Upper lobe of left lung (tissue), 6 donors: ENCODE results near the gene SEMA5A. TPM values are rescaled to one million over a fixed set of nuclear protein-coding genes. Genes with fewer than 3 reads are reported as not detected.

Experiments
- ATAC-seq, 2 donors: fragments of 200-7000 bp; cut with Tn5 transposase; one replicate each; pipeline ENCODE4 v1.9.1; 2022; ENCODE audit warnings: mild to moderate bottlenecking in 2 of 2, moderate library complexity in 2 of 2; ENCODE audit not compliant: low FRiP score in 2 of 2
- DNase-seq, 2 donors: peaks; one replicate each; pipeline ENCODE4 v3.0.0-alpha.2; 2019 to 2020
- H3K27ac ChIP-seq, 4 donors: fragments of 200-600 bp; sonication (generic); one replicate each; pipeline ENCODE4 v1.5.1; 2016 to 2019
- H3K27me3 ChIP-seq, 4 donors: fragments of 200-600 bp; sonication (generic); one replicate each; pipeline ENCODE4 v1.5.1; 2017 to 2019
- H3K36me3 ChIP-seq, 4 donors: fragments of 200-600 bp; sonication (generic); one replicate each; pipeline ENCODE4 v1.5.1; 2016 to 2019
- H3K4me1 ChIP-seq, 4 donors: fragments of 200-600 bp; sonication (generic); one replicate each; pipeline ENCODE4 v1.5.1; 2018 to 2019
- H3K4me3 ChIP-seq, 4 donors: fragments of 200-600 bp; sonication (generic); one replicate each; pipeline ENCODE4 v1.5.1; 2017 to 2019; ENCODE audit warnings: mild to moderate bottlenecking in 2 of 4, moderate library complexity in 1 of 4
- H3K9me3 ChIP-seq, 4 donors: fragments of 200-600 bp; sonication (generic); one replicate each; pipeline ENCODE4 v1.5.1; 2018 to 2019
- CTCF ChIP-seq, 6 experiments: fragments of 450-650 bp in 4 of 6; fragments of 200-600 bp in 2 of 6; sonication (generic) in 2 of 6; IDR thresholded peaks; one replicate each; pipeline ENCODE4 v1.5.1; 2016 to 2019; ENCODE audit warnings: antibody characterized with exemption in 6 of 6
- EP300 ChIP-seq, 4 donors: sonication (generic); formaldehyde crosslinking; IDR thresholded peaks; one replicate each; pipeline ENCODE4 v1.5.1; 2017; ENCODE audit warnings: antibody characterized with exemption in 4 of 4, control low read depth in 2 of 4
- POLR2A ChIP-seq, 4 donors: fragments of 450-650 bp; IDR thresholded peaks; one replicate each; pipeline ENCODE4 v1.5.1; 2016 to 2017; ENCODE audit warnings: antibody characterized with exemption in 4 of 4, mild to moderate bottlenecking in 2 of 4
- POLR2AphosphoS5 ChIP-seq, 2 donors: sonication (generic); formaldehyde crosslinking; IDR thresholded peaks; one replicate each; pipeline ENCODE4 v1.5.1; 2017; ENCODE audit warnings: antibody characterized with exemption in 2 of 2
- WGBS, 2 donors: methylation state at CpG; one replicate each; pipeline ENCODE4 v1.1.5; 2017 to 2018; 5-methylcytosine and 5-hydroxymethylcytosine counted together
- total RNA-seq, 6 donors: library from RNA; depleted of rRNA in 4 of 6; stranded (reverse); fragments of >200 nt in 4 of 6; gene quantifications; one replicate each; pipeline versions ENCODE4 v1.1.0 to v1.2.1, GENCODE V29; 2016 to 2021
- donor health status: DM: no; HTN: no; CAD: no; lungs with moderate emphysema.
- donor health status: DM: no; HTN: yes; CAD: no; lungs with severe emphysema.

SEMA5A gene
- total RNA-seq, 6 donors from 2014 or later, result 5.2 to 40.5 (median 27.5) TPM

- TF ChIP-seq CTCF (IDR thresholded peaks at IDR 0.05) (no peak), EP300 (IDR thresholded peaks at IDR 0.05) (no peak), POLR2A (IDR thresholded peaks at IDR 0.05) (no peak), POLR2AphosphoS5 (IDR thresholded peaks at IDR 0.05) (no peak)
Measured at GRCh38 chr5:9090381-9091026, 455.4 kb downstream of the SEMA5A start.

GRCh38 chr5:9089893-9090292, 456.0 kb downstream of the SEMA5A start:
- ATAC-seq (no peak), DNase-seq (no peak)
- Histone ChIP-seq H3K27ac (no peak overlapping the region), H3K36me3 (no peaks in the 10 kb centered on the region), H3K4me1 (no peaks in the 10 kb centered on the region), H3K27me3 (no peaks in the 10 kb centered on the region), H3K9me3 (no peaks in the 10 kb centered on the region), H3K4me3 (no peak overlapping the region)
- WGBS, 2 donors, result 64 to 74% methylated on average over 1 of the region's 1 CpG
- TF ChIP-seq POLR2A (IDR thresholded peaks at IDR 0.05) (no peak), EP300 (IDR thresholded peaks at IDR 0.05) (no peak), CTCF (IDR thresholded peaks at IDR 0.05) (no peak), POLR2AphosphoS5 (IDR thresholded peaks at IDR 0.05) (no peak)

More at GRCh38 chr5:9090381-9091026, 455.4 kb downstream of the SEMA5A start:
- no peaks in the 10 kb centered on the region for H3K9me3 ChIP-seq
- DNase-seq (no peak), ATAC-seq (no peak)
- WGBS, 2 donors, result 75 to 80% methylated on average over 7 of the region's 7 CpGs
- H3K36me3 ChIP-seq, result no peaks in the 10 kb centered on the region
- H3K4me3 ChIP-seq, result no peak overlapping the region
- no peaks in the 10 kb centered on the region for H3K4me1 ChIP-seq
- H3K27me3 ChIP-seq, result no peaks in the 10 kb centered on the region
- no peak overlapping the region for H3K27ac ChIP-seq

- H3K36me3 ChIP-seq, result no peaks in the 10 kb centered on the region
- no peaks in the 10 kb centered on the region for H3K4me1 ChIP-seq
- no peaks in the 10 kb centered on the region for H3K27me3 ChIP-seq
- no peak for DNase-seq
- no peak for ATAC-seq
- WGBS, 2 donors, result 32 to 45% methylated on average over 1 of the region's 1 CpG
- no peak for TF ChIP-seq EP300 (IDR thresholded peaks at IDR 0.05)
- no peak for TF ChIP-seq CTCF (IDR thresholded peaks at IDR 0.05)
- no peaks in the 10 kb centered on the region for H3K9me3 ChIP-seq
- no peak overlapping the region for H3K4me3 ChIP-seq
- H3K27ac ChIP-seq, result no peak overlapping the region
Measured at GRCh38 chr5:9082996-9083395, 462.9 kb downstream of the SEMA5A start.

GRCh38 chr5:9072701-9073100, 473.2 kb downstream of the SEMA5A start:
- H3K4me3 ChIP-seq, result no peak overlapping the region
- H3K36me3 ChIP-seq, result no peaks in the 10 kb centered on the region
- H3K27me3 ChIP-seq, result no peaks in the 10 kb centered on the region
- H3K27ac ChIP-seq, result no peak overlapping the region
- ATAC-seq (no peak), DNase-seq (no peak)
- H3K4me1 ChIP-seq, result no peaks in the 10 kb centered on the region
- WGBS, 2 donors, result 54 to 55% methylated on average over 4 of the region's 4 CpGs
- H3K9me3 ChIP-seq, result no peaks in the 10 kb centered on the region
- no peak for TF ChIP-seq EP300 (IDR thresholded peaks at IDR 0.05)

GRCh38 chr5:9071524-9071923, 474.4 kb downstream of the SEMA5A start:
- Histone ChIP-seq H3K27me3 (no peaks in the 10 kb centered on the region), H3K4me3 (no peak overlapping the region), H3K36me3 (no peaks in the 10 kb centered on the region), H3K27ac (no peak overlapping the region), H3K4me1 (no peaks in the 10 kb centered on the region), H3K9me3 (no peaks in the 10 kb centered on the region)
- no peak for TF ChIP-seq EP300 (IDR thresholded peaks at IDR 0.05)
- no peak for TF ChIP-seq POLR2AphosphoS5 (IDR thresholded peaks at IDR 0.05)
- TF ChIP-seq CTCF (IDR thresholded peaks at IDR 0.05), result no peak
- no peak for TF ChIP-seq POLR2A (IDR thresholded peaks at IDR 0.05)
- DNase-seq (no peak), ATAC-seq (no peak)
